Tibial artery (tissue), 4 donors: ENCODE results near the gene IMMT.
A peak's percentile ranks its signal among the peaks of the same experiment; 100 is the strongest.

ENCODE experiments used
- DNase-seq, 2 donors: peaks; one replicate each; pipeline ENCODE4 v3.0.0-alpha.2; 2019
- H3K27ac ChIP-seq, 2 donors: fragments of 200-600 bp; sonication (generic) in 1 of 2; 1 replicate in 1 of 2; 2 replicates in 1 of 2; pipeline ENCODE4 v1.5.1; 2018 to 2019; ENCODE audit warnings: mild to moderate bottlenecking in 1 of 2
- H3K27me3 ChIP-seq, 2 donors: fragments of 200-600 bp; sonication (generic) in 1 of 2; one replicate each; pipeline versions ENCODE4 v1.5.1 to v1.6.0; 2016 to 2019
- H3K36me3 ChIP-seq, 3 donors: fragments of 200-600 bp; sonication (generic) in 2 of 3; one replicate each; pipeline ENCODE4 v1.5.1; 2016 to 2019; ENCODE audit warnings: mild to moderate bottlenecking in 2 of 3
- H3K4me1 ChIP-seq, 4 donors: fragments of 200-600 bp; sonication (generic) in 2 of 4; 1 replicate in 3 of 4; 2 replicates in 1 of 4; pipeline ENCODE4 v1.5.1; 2016 to 2019
- H3K4me3 ChIP-seq, 2 donors: fragments of 200-600 bp; sonication (generic) in 1 of 2; 1 replicate in 1 of 2; 2 replicates in 1 of 2; pipeline ENCODE4 v1.5.1; 2018 to 2019; ENCODE audit warnings: mild to moderate bottlenecking in 2 of 2
- H3K9me3 ChIP-seq, 3 donors: fragments of 200-600 bp; sonication (generic) in 1 of 3; one replicate each; pipeline ENCODE4 v1.5.1; 2016 to 2019
- intact Hi-C: fragments of 100-400 bp; cut with DNase I; formaldehyde crosslinking; loops from one replicate; pipeline ENCODE4 v1.15.0; 2023; ENCODE audit warnings: low total_unique reads
- TF ChIP-seq, protein P1 (sequence below), 2 experiments: fragments of 200-600 bp in 1 of 2; fragments of 450-650 bp in 1 of 2; IDR thresholded peaks; one replicate each; pipeline ENCODE4 v1.5.1; 2017 to 2019; ENCODE audit warnings: antibody characterized with exemption in 2 of 2, mild to moderate bottlenecking in 1 of 2, moderate library complexity in 1 of 2

The IMMT gene

DNA sequence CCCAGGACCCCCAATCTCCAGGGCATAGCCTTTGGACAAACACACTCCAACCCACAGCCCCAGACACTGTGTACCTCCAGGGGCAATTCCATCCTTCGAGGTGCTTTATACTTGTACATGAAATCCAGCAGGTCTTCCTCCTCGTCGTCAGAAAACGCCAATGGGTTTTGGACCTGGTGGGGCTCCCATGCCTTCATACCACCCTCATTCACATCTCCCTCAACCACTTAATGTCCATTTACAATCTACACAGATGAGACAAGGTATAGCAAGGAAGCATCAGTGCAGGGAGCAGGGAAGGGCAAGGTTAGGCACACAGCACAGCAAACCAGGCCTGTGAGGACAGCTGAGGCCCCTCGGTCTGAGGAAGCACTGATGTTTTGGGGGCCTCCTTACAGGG is 24.6 kb upstream of the IMMT start:
- H3K9me3 ChIP-seq, result no peaks in the 10 kb centered on the region
- no peak overlapping the region for H3K4me3 ChIP-seq
- intact Hi-C loops, result loop anchor here (2.0 to 10.0 kb wide), 3 partner anchors 75 to 225 kb away; partner anchors contain the start of gene KDM3A
- DNase-seq, result no peak
- TF ChIP-seq, protein P1, sequence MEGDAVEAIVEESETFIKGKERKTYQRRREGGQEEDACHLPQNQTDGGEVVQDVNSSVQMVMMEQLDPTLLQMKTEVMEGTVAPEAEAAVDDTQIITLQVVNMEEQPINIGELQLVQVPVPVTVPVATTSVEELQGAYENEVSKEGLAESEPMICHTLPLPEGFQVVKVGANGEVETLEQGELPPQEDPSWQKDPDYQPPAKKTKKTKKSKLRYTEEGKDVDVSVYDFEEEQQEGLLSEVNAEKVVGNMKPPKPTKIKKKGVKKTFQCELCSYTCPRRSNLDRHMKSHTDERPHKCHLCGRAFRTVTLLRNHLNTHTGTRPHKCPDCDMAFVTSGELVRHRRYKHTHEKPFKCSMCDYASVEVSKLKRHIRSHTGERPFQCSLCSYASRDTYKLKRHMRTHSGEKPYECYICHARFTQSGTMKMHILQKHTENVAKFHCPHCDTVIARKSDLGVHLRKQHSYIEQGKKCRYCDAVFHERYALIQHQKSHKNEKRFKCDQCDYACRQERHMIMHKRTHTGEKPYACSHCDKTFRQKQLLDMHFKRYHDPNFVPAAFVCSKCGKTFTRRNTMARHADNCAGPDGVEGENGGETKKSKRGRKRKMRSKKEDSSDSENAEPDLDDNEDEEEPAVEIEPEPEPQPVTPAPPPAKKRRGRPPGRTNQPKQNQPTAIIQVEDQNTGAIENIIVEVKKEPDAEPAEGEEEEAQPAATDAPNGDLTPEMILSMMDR (IDR thresholded peaks at IDR 0.05), result no peak
- H3K36me3 ChIP-seq, result no peaks in the 10 kb centered on the region
- no peak overlapping the region for H3K27ac ChIP-seq
- no peaks in the 10 kb centered on the region for H3K27me3 ChIP-seq
- peaks cover 0 to 42% (median 34%) of the 10 kb centered on the region in 4 donors for H3K4me1 ChIP-seq

DNA sequence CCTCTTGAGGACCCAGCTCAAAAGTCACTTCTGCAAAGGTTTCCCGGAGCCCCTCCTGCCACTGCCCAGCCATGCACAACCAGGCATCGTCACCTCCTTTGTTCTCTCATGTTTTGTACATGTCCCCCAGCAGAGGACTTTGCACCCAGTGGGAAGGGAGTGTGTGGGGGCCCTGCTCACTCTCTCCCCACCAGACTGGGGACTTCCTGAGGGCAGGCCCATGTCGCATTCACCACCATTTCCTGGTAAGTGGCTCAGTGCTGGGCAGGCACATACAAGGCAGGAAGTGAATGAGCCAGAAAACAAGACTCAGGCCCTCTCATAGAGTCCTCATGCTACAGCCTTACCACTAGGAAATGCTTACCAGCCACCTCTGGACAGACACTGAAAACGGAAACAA is 22.9 kb upstream of the IMMT start:
- Histone ChIP-seq H3K36me3 (peaks cover 0 to 8% (median 0%) of the 10 kb centered on the region in 3 donors), H3K27ac (no peak overlapping the region), H3K27me3 (no peaks in the 10 kb centered on the region), H3K4me3 (no peak overlapping the region), H3K9me3 (no peaks in the 10 kb centered on the region), H3K4me1 (peaks cover 0 to 37% (median 19%) of the 10 kb centered on the region in 4 donors)
- DNase-seq, result no peak
- intact Hi-C loops, result no loop called here
- TF ChIP-seq, protein P1 (IDR thresholded peaks at IDR 0.05), result no peak

DNA sequence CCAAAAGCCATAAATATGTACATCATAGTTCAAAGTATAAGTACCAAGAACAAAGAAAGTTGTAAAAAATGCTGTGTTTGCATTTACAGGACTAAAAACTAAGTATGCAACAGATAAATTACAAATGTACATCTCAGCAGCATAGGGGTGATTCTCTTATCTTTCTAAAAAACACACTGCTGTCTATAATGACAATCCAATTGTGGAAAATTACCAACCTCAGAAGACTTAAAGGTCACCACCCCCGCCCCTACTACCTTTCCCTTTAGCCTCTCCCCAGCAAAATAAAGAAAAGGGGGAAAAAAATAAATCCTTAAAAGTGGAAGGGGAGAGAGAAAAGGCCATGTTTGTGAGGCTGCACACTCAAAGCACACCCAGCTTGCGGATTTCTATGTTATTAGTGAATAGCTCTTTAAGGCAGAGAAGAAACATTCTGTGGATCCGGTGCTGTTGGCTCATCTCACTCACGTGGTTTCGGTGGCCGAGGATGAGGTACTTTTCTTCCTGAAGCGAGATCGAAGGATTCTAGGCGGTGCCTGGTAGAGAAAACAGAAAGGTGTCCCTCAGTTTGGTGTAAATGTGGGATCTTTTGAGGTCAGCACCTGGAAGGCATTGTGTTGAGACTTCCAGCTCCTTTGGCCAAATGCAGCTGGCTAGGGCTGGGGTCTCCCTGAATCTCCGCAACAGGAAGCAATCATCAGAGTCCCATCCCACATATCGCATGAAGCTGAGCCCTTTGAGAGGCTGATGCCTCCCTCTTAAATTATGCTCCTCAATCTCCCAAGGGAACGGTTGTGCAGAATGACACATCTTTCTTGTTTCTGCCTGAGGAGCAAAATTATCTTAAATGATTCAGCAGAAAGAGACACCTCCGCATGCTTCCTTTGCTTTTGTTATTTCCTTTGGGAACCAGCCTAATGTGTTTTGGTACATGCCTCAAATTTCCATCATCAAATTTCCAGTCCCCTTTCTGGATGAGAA is 21.6 kb upstream of the IMMT start:
- peaks cover 0 to 26% (median 9%) of the 10 kb centered on the region in 4 donors for H3K4me1 ChIP-seq
- H3K4me3 ChIP-seq, result no peak overlapping the region
- H3K27me3 ChIP-seq, result no peaks in the 10 kb centered on the region
- H3K9me3 ChIP-seq, result no peaks in the 10 kb centered on the region
- intact Hi-C loops, result no loop called here
- DNase-seq, result no peak
- H3K27ac ChIP-seq, result no peak overlapping the region
- TF ChIP-seq, protein P1 (IDR thresholded peaks at IDR 0.05), result no peak
- H3K36me3 ChIP-seq, result peaks cover 7 to 16% (median 10%) of the 10 kb centered on the region in 3 donors

DNA sequence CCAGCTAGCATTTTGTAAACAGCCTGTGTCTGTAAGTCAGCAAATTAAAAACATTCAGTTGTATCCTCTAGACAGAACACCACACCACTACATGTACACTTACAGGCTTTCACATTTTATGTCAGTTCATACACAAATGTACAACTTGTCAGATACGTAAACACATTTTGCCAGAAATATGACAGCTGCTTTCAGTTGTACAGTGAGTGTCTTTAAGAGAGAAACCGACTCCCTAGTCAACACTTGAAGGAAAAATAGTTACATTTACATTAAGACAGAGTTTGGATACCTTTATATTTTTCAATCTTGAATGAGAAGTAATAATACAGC is 19.2 kb upstream of the IMMT start:
- Histone ChIP-seq H3K4me1 (peaks cover 0 to 15% (median 5%) of the 10 kb centered on the region in 4 donors), H3K4me3 (no peak overlapping the region), H3K36me3 (peaks cover 22 to 40% (median 31%) of the 10 kb centered on the region in 3 donors), H3K27me3 (no peaks in the 10 kb centered on the region), H3K27ac (peak overlapping the region in 1 of 2 donors; percentile 31), H3K9me3 (no peaks in the 10 kb centered on the region)
- TF ChIP-seq, protein P1 (IDR thresholded peaks at IDR 0.05), result no peak
- DNase-seq, result no peak
- intact Hi-C loops, result no loop called here

DNA sequence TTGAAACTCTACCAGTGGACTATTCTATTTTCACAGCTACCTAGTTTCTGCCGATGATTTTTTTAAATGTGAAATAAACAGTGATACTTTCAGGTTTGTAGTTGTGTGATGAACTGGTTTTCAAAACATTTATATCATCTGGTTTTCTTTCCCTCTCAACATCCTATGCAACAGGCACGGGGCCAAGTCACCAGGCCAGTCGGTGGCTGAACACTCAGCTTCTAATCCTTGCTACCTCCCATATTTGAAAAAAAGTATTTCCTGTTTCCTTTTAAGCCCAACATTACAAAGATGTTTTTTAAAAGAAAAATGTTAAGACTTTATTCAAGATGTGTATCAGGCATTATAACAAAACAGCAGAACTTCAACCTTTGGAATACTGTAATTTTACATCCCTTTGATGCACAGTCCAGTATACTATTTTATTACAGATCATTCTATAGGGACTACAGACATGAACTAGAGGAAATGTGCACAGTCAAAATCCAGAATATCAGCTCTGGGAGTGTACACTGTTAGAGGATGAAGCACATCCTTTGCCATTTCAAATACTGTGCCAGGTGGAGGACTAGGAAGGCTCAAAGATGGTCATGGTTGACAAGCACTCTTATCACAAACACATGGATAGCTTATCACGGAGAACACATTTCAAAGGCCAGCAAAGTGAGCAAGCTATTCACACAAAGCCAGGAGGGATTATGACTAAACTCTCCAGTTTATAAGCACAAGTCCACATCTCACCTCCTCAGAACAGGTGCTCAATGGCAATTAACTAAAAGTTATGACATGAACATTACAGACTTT is 18.6 kb upstream of the IMMT start:
- Histone ChIP-seq H3K9me3 (no peaks in the 10 kb centered on the region), H3K27me3 (no peaks in the 10 kb centered on the region), H3K27ac (peak overlapping the region; percentile 29 to 31), H3K4me1 (peaks cover 0 to 15% (median 5%) of the 10 kb centered on the region in 4 donors), H3K4me3 (no peak overlapping the region), H3K36me3 (peaks cover 27 to 46% (median 35%) of the 10 kb centered on the region in 3 donors)
- TF ChIP-seq, protein P1 (IDR thresholded peaks at IDR 0.05), result no peak
- no peak for DNase-seq
- intact Hi-C loops, result no loop called here
